Endothelial cell of umbilical vein (primary cell): Measurements from ENCODE around the gene ANGPTL3.
"Not testable (repeated sequence)": the region's sequence is repeated elsewhere in the genome, so short reads cannot be mapped to it uniquely, and the experiment has no call there.

ENCODE experiments used
- EZH2 ChIP-seq: IDR thresholded peaks from 2 replicates; pipeline ENCODE4 v1.6.1; 2012; ENCODE audit warnings: borderline replicate concordance, low read depth, mild to moderate bottlenecking, moderate library complexity, low read length, inconsistent platforms; ENCODE audit not compliant: severe bottlenecking
- FOS ChIP-seq: IDR thresholded peaks from 2 replicates; pipeline ENCODE4 v1.6.1; 2011; ENCODE audit warnings: mild to moderate bottlenecking, low read length, moderate library complexity, borderline replicate concordance; ENCODE audit not compliant: insufficient read depth
- JUN ChIP-seq: IDR thresholded peaks from 2 replicates; pipeline ENCODE4 v1.6.1; 2011; ENCODE audit warnings: borderline replicate concordance, low read depth; ENCODE audit not compliant: insufficient read length, insufficient read depth
- POLR2A ChIP-seq: IDR thresholded peaks from 2 replicates; pipeline ENCODE4 v1.6.1; 2012; ENCODE audit warnings: low read depth, mild to moderate bottlenecking, control low read depth, low read length
- POLR2AphosphoS5 ChIP-seq: IDR thresholded peaks from 2 replicates; pipeline ENCODE4 v1.6.1; 2012; ENCODE audit warnings: low read depth, mild to moderate bottlenecking, control low read depth, low read length, moderate library complexity; ENCODE audit not compliant: insufficient read depth
- TF ChIP-seq, protein P1 (sequence below), 2 donors: IDR thresholded peaks; 1 replicate in 1 of 2; 2 replicates in 1 of 2; pipeline ENCODE4 v1.5.1; 2011; ENCODE audit warnings: low read length in 2 of 2, mild to moderate bottlenecking in 2 of 2, moderate library complexity in 2 of 2, control low read depth in 1 of 2, inconsistent platforms in 1 of 2, low read depth in 1 of 2; ENCODE audit not compliant: insufficient read depth in 1 of 2; ENCODE audit errors: extremely low read depth in 1 of 2
- TF ChIP-seq, protein P2 (sequence below): IDR thresholded peaks from 2 replicates; pipeline ENCODE4 v1.6.1; 2011; ENCODE audit not compliant: insufficient read depth, insufficient read length

DNA sequence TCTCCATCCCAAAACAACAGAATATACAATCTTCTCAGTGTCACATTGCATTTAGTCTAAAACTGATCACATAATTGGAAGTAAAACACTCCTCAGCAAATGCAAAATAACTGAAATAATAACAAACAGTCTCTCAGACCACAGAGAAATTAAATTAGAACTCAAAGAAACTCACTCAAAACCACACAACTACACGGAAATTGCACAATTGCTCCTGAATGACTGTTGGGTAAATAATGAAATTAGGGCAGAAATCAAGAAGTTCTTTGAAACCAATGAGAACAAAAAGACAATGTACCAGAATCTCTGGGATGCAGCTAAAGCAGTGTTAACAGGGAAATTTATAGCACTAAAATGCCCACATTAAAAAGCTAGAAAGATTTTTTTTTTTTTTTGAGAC, 29.4 kb upstream of the ANGPTL3 start:
- TF ChIP-seq, protein P1, sequence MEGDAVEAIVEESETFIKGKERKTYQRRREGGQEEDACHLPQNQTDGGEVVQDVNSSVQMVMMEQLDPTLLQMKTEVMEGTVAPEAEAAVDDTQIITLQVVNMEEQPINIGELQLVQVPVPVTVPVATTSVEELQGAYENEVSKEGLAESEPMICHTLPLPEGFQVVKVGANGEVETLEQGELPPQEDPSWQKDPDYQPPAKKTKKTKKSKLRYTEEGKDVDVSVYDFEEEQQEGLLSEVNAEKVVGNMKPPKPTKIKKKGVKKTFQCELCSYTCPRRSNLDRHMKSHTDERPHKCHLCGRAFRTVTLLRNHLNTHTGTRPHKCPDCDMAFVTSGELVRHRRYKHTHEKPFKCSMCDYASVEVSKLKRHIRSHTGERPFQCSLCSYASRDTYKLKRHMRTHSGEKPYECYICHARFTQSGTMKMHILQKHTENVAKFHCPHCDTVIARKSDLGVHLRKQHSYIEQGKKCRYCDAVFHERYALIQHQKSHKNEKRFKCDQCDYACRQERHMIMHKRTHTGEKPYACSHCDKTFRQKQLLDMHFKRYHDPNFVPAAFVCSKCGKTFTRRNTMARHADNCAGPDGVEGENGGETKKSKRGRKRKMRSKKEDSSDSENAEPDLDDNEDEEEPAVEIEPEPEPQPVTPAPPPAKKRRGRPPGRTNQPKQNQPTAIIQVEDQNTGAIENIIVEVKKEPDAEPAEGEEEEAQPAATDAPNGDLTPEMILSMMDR (IDR thresholded peaks at IDR 0.05; ENCODE audit: extremely low read depth in 1 of 2, insufficient read depth in 1 of 2, low read depth in 1 of 2, low read length in 2 of 2) = not testable (repeated sequence)
- TF ChIP-seq, protein P2, sequence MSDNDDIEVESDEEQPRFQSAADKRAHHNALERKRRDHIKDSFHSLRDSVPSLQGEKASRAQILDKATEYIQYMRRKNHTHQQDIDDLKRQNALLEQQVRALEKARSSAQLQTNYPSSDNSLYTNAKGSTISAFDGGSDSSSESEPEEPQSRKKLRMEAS = not testable (repeated sequence)
- not testable (repeated sequence) for TF ChIP-seq POLR2AphosphoS5, JUN, EZH2, POLR2A, FOS
